Stimulated activated CD8-positive, alpha-beta memory T cell treated with anti-CD3 and anti-CD28 coated beads, Interleukin-4, amount 100 ng/mL, for 24 hours (primary cell): ENCODE results near the gene GALR1.
"Not testable (repeated sequence)": the region's sequence is repeated elsewhere in the genome, so short reads cannot be mapped to it uniquely, and the experiment has no call there.

Experiments used
- DNase-seq: peaks from one replicate; pipeline ENCODE4 v3.0.0-alpha.2; 2020; ENCODE audit warnings: low read depth

Gene GALR1

GRCh38 chr18:77250926-77251729 lies 1.5 kb downstream of the GALR1 start:
- DNase-seq: no peak

DNA sequence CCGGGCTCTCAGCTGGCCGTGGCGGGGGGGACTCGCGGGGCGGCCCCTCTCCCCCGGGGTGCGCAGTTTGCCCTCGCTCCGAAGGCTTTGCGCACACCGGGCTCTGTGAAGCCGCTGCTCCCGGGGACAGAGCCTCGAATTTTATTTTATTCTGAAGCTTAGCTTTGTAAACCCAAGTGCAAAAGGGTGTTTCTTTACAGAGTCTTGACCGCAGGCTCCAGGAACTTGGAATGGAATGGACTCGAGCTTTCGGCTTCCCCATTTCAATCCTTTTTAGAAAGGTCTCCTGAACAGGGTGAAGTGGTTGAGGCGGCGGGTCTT lies 2.0 kb downstream of the GALR1 start:
- no peak for DNase-seq

GRCh38 chr18:77254711-77255405 lies 5.2 kb downstream of the GALR1 start:
- DNase-seq: no peak

GRCh38 chr18:77255426-77256105 lies 5.9 kb downstream of the GALR1 start:
- no peak for DNase-seq

DNA sequence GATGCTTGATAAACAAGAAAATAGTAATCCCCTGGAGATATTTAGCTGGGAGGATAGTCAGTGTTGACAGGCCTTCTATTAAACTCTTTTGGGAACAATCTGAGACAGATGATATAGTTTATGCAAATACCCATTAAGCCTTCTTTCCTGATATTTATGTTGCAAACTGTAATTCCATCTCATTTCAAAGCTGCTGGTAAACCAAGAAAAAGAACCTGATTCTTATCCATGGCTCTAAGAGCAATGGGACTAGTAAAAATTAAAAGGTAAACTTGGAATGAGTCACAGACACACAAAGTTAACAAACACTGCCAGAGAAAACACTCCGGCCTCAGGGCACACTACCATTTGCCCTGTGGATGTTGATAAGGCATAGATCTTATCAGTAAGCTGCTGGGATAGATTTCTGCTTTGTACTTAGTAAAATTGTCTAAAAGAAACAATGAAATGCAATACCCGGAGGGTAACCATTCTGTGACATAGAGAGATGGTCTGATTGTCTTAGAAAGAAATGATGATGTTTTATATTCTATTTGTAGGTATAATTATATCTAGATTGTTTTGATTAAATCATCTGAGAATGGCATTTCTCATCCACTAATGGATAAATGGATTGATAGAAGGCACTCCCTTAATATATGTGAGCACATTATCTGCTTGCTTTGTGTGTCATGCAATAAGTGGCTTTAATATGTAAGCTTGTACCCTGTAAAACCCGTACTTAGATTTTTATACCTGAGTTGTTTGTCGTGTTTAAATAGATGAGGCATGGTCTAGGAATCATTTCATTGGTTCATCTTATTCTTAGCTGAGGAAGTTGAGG lies 13.2 kb downstream of the GALR1 start:
- DNase-seq: no peak

DNA sequence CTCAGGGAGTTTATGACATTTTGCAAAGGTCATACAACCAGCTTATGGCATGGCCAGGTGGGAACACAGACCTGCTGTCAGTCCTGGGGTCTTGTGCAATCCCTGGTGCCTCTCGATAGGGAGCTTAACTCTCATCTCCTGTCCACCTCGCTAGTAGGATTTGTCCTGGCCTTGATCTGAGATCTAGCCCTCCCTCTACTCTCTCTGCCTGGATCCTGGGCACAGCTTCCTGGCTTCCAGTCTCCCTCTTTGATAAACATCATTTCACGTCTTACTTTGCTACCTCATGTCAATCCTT lies 13.8 kb downstream of the GALR1 start:
- no peak for DNase-seq

- no peak for DNase-seq
Measured at GRCh38 chr18:77267969-77268368, 18.3 kb downstream of the GALR1 start.

- DNase-seq: no peak
Measured at GRCh38 chr18:77268456-77268855, 18.8 kb downstream of the GALR1 start.

- no peak for DNase-seq
Measured at GRCh38 chr18:77271576-77272481, 22.2 kb downstream of the GALR1 start.

DNA sequence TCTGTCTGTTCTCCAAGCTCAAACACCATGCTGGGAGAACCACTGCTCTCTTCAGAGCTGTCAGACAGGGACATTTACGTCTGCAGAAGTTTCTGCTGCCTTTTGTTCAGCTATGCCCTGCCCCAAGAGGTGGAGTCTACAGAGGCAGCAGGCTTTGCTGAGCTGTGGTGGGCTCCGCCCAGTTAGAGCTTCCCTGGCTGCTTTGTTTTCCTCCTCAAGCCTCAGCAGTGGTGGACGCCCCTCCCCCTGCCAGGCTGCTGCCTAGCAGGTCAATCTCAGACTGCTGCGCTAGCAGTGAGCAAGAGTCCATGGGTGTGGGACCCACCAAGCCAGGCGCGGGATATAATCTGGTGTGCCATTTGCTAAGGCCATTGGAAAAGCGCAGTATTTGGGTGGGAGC lies 41.2 kb downstream of the GALR1 start:
- not testable (repeated sequence) for DNase-seq

- DNase-seq: no peak
Measured at GRCh38 chr18:77298172-77298571, 48.5 kb downstream of the GALR1 start.

DNA sequence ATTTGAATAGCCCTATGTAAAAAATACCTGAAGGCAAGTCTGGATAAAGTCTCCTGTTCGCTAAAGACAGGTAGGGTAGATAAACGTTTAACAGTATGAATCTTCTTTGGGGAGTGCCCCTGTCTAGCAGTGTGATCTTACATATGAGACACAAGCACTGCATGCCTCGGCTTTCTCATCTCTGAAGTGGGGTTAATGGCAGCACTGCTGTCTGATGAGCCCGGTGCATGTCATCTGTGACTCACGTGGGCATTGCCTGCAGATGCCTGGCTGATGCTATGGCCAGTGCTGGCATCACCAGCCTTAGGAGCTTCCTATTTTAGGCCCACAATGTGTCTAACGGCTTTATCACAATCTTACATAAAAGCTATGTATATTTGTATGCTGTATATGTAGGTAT lies 50.1 kb downstream of the GALR1 start:
- DNase-seq: no peak

GRCh38 chr18:77300579-77300978 lies 50.9 kb downstream of the GALR1 start:
- DNase-seq: no peak

- no peak for DNase-seq
Measured at GRCh38 chr18:77304268-77304667, 54.6 kb downstream of the GALR1 start.

- DNase-seq: no peak
Measured at GRCh38 chr18:77305676-77306075, 56.0 kb downstream of the GALR1 start.

DNA sequence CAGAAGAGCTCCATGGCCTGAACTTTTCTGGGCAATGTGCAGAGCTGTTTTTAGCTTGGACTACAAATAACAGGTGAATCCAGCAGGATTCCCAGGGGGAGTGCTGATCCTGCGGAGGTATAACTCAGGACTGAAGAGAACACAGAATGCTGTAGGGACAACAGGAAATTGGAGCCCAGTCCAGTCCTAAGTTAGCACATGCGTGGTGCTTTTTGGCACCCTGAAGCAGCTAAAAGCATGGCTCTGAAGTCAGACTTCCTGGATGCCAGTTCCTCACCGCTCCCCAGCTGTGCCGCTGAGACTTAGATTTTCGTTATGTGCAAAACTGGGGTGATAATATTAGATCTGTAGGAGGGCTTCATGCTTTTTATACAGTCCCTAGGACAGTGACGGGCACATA lies 58.6 kb downstream of the GALR1 start:
- DNase-seq: no peak

DNA sequence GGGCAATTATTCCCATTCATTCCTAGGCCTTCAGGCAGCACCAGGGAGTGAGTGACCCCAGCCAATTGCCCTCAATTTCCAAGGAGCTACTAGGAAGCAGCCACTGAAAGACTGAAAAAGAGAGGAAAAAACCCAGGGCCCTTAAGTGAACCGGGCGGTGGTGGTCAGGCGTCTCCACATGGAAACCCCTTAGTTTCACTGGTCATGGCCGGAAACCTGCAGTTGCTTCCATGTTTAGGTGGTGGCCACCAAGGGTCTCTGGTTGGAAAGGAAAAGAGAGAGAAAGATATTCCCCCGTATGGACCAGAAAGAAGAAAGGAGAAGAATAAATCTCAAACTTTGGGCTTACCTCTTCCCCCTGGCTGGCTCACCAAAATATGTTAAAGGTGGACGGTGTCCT lies 64.9 kb downstream of the GALR1 start:
- DNase-seq: no peak

DNA sequence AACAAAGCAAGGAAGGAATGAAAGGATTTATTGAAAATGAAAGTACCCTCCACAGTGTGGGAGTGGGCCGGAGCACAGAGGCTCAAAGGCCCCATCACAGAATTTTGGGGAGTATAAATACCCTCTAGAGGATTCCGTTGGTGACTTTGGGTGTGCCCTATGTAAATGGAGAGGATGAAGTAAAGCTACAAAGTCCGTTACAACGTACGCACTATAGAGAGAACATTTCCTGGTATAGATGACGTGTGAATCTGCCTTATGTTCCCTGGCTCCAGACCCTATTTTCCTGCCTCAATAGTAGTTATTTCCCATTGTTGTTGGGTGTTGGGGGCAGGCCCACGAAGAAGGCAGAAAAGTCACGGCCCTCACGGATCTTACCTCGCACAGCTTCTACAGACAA lies 65.3 kb downstream of the GALR1 start:
- DNase-seq: no peak

- DNase-seq: no peak
Measured at GRCh38 chr18:77316008-77316407, 66.4 kb downstream of the GALR1 start.

DNA sequence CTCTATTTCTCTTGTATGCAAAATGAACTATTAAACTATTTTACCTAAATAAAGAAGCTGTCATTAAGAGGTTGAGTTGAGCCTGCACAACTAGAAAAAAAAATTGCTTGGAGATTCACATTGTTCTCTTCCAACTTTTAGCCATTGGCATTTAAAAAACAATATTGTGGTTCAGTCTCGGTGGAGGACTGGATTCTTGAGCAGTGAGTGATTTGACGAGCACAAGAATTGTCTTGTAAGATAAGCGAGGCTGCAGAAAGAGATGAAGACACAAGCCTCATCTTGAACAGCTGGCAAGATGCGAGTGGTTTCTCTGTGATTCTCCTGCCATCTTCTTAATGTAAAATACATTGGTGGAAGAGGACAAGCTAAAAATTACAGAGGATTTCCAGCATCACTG lies 67.0 kb downstream of the GALR1 start:
- DNase-seq: no peak

DNA sequence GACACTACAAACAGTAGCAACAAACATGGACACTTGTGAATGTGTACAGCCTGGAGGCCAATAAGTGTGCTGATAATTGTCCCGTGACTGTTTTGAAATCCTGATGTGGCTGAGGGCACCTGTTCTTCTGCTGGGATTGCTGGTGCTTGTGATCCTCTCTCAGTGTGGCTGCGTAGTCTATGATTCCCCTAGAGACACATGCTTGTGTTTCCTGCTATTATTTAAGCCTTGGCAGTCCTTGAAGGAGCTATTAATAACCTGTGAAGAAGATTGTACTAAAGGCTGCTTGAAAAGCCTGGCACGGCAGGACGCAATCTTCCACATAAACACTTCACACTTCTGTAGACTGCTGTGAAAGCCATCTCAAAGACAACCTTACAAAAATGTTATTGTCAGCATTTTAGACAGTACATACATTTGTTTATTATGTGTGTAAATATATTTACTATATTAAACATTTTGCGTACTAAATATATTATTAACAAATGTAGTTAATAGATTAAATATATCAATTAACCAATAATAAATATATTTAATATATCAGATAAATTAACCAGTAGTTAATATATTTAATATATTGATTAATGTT lies 71.4 kb downstream of the GALR1 start:
- DNase-seq: no peak
